ENCODE measurements around the gene MAD2L2. TPM values are rescaled to one million over a fixed set of nuclear protein-coding genes. Genes with fewer than 3 reads are reported as not detected.

MAD2L2 gene
- total RNA-seq, 1 donor from 2014 or later, result 28.0 TPM

- Mint-ChIP-seq H3K27ac (ENCODE audit: unreplicated experiment) (no peak overlapping the region), H3K27me3 (ENCODE audit: unreplicated experiment) (peaks cover 16% of the 10 kb centered on the region), H3K9me3 (ENCODE audit: unreplicated experiment) (no peaks in the 10 kb centered on the region), H3K36me3 (ENCODE audit: low read depth, unreplicated experiment) (peaks cover 5% of the 10 kb centered on the region), H3K4me3 (ENCODE audit: unreplicated experiment) (peak overlapping the region; percentile 69), H3K4me1 (ENCODE audit: unreplicated experiment) (peaks cover 12% of the 10 kb centered on the region)
- no peak for DNase-seq (ENCODE audit: low spot score)
- no peak for TF ChIP-seq CTCF (IDR thresholded peaks at IDR 0.05; ENCODE audit: unreplicated experiment)
Observed at GRCh38 chr1:11691928-11692711, 11.2 kb upstream of the MAD2L2 start.

GRCh38 chr1:11691302-11691914 lies 10.5 kb upstream of the MAD2L2 start, which contains the start of gene DRAXIN:
TSS of gene DRAXIN (plus strand) at chr1:11691710. CDS start at chr1:11706259, 14,549 bp downstream.
- peaks cover 16% of the 10 kb centered on the region for H3K27me3 Mint-ChIP-seq (ENCODE audit: unreplicated experiment)
- H3K9me3 Mint-ChIP-seq (ENCODE audit: unreplicated experiment), result no peaks in the 10 kb centered on the region
- peak within 1 kb of the TSS; percentile 69 for H3K4me3 Mint-ChIP-seq (ENCODE audit: unreplicated experiment)
- H3K4me1 Mint-ChIP-seq (ENCODE audit: unreplicated experiment), result peaks cover 12% of the 10 kb centered on the region
- peaks cover 5% of the 10 kb centered on the region for H3K36me3 Mint-ChIP-seq (ENCODE audit: low read depth, unreplicated experiment)
- no peak for TF ChIP-seq CTCF (IDR thresholded peaks at IDR 0.05; ENCODE audit: unreplicated experiment)
- H3K27ac Mint-ChIP-seq (ENCODE audit: unreplicated experiment), result no peak within 1 kb of the TSS
- no peak for DNase-seq (ENCODE audit: low spot score)

GRCh38 chr1:11690397-11691301 lies 9.7 kb upstream of the MAD2L2 start:
- peaks cover 12% of the 10 kb centered on the region for H3K4me1 Mint-ChIP-seq (ENCODE audit: unreplicated experiment)
- no peak for TF ChIP-seq CTCF (IDR thresholded peaks at IDR 0.05; ENCODE audit: unreplicated experiment)
- H3K9me3 Mint-ChIP-seq (ENCODE audit: unreplicated experiment), result no peaks in the 10 kb centered on the region
- H3K4me3 Mint-ChIP-seq (ENCODE audit: unreplicated experiment), result peak overlapping the region; percentile 63
- no peak for DNase-seq (ENCODE audit: low spot score)
- H3K27me3 Mint-ChIP-seq (ENCODE audit: unreplicated experiment), result peaks cover 14% of the 10 kb centered on the region
- peaks cover 5% of the 10 kb centered on the region for H3K36me3 Mint-ChIP-seq (ENCODE audit: low read depth, unreplicated experiment)
- H3K27ac Mint-ChIP-seq (ENCODE audit: unreplicated experiment), result no peak overlapping the region

GRCh38 chr1:11688506-11688905 lies 7.6 kb upstream of the MAD2L2 start:
- Mint-ChIP-seq H3K27me3 (ENCODE audit: unreplicated experiment) (peaks cover 12% of the 10 kb centered on the region), H3K9me3 (ENCODE audit: unreplicated experiment) (no peaks in the 10 kb centered on the region), H3K36me3 (ENCODE audit: low read depth, unreplicated experiment) (peaks cover 5% of the 10 kb centered on the region), H3K4me3 (ENCODE audit: unreplicated experiment) (no peak overlapping the region), H3K27ac (ENCODE audit: unreplicated experiment) (no peak overlapping the region), H3K4me1 (ENCODE audit: unreplicated experiment) (peaks cover 12% of the 10 kb centered on the region)
- no peak for DNase-seq (ENCODE audit: low spot score)
- TF ChIP-seq CTCF (IDR thresholded peaks at IDR 0.05; ENCODE audit: unreplicated experiment), result no peak
